C4-2B (cell line): ENCODE results near the gene DAPK1.

Experiments used
- ZFX ChIP-seq: fragments of 450-650 bp; IDR thresholded peaks from 2 replicates; pipeline ENCODE4 v1.6.1; 2017
- TF ChIP-seq, protein P1 (sequence below): fragments of 450-650 bp; conservative IDR thresholded peaks from 2 replicates; pipeline ENCODE4 v1.5.1; 2017; ENCODE audit warnings: mild to moderate bottlenecking

DNA sequence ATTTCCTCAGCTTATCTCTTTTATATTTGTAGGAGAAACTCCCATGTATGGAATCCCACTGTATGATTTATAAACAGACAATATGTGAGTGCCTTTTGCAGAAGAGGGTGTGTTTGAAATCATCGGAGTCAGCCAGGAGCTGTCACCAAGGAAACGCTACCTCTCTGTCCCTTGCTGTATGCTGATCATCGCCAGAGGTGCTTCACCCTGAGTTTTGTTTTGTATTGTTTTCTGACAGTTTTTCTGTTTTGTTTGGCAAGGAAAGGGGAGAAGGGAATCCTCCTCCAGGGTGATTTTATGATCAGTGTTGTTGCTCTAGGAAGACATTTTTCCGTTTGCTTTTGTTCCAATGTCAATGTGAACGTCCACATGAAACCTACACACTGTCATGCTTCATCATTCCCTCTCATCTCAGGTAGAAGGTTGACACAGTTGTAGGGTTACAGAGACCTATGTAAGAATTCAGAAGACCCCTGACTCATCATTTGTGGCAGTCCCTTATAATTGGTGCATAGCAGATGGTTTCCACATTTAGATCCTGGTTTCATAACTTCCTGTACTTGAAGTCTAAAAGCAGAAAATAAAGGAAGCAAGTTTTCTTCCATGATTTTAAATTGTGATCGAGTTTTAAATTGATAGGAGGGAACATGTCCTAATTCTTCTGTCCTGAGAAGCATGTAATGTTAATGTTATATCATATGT, 210.3 kb downstream of the DAPK1 start:
- TF ChIP-seq, protein P1, sequence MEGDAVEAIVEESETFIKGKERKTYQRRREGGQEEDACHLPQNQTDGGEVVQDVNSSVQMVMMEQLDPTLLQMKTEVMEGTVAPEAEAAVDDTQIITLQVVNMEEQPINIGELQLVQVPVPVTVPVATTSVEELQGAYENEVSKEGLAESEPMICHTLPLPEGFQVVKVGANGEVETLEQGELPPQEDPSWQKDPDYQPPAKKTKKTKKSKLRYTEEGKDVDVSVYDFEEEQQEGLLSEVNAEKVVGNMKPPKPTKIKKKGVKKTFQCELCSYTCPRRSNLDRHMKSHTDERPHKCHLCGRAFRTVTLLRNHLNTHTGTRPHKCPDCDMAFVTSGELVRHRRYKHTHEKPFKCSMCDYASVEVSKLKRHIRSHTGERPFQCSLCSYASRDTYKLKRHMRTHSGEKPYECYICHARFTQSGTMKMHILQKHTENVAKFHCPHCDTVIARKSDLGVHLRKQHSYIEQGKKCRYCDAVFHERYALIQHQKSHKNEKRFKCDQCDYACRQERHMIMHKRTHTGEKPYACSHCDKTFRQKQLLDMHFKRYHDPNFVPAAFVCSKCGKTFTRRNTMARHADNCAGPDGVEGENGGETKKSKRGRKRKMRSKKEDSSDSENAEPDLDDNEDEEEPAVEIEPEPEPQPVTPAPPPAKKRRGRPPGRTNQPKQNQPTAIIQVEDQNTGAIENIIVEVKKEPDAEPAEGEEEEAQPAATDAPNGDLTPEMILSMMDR, result no peak
- TF ChIP-seq ZFX, result no peak
